ENCODE data around the gene CENPA. TPM values are rescaled to one million over a fixed set of nuclear protein-coding genes. Genes with fewer than 3 reads are reported as not detected.
A peak's percentile ranks its signal among the peaks of the same experiment; 100 is the strongest.

Gene CENPA
- total RNA-seq, 2 donors from 2014 or later = not detected

DNA sequence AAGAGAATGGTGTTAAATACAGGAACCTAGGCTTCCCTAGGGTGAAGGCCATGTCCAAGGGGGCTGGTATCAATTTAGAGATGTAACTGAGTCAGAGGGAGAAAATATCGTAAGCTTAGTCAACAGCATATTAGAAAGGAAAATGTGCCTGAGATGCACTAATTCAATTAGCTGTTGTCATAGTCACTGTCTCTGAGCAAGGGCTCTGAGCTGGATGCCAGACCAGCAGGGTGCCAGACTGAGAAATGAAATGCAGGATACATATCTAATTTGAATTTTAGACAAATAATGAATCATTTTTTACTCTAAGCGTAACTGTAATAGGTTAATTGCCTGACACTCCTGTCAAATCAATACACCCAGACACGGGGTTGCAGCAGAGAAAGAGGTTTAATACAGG is 33.2 kb upstream of the CENPA start:
- Histone ChIP-seq H3K9me3 (no peaks in the 10 kb centered on the region), H3K27me3 (no peaks in the 10 kb centered on the region), H3K36me3 (replicated peaks in 1 of 2; ENCODE audit: insufficient read depth in 1 of 2, low read depth in 2 of 2) (no peaks in the 10 kb centered on the region), H3K27ac (no peak overlapping the region), H3K4me3 (no peak overlapping the region), H3K4me1 (no peaks in the 10 kb centered on the region)
- TF ChIP-seq POLR2A (IDR thresholded peaks at IDR 0.05) = no peak
- DNase-seq = no peak
- 71 to 74% methylated on average over 3 of the region's 3 CpGs for WGBS, 2 donors
- intact Hi-C loops (cut with DNase I) = no loop called here
- ATAC-seq = no peak

DNA sequence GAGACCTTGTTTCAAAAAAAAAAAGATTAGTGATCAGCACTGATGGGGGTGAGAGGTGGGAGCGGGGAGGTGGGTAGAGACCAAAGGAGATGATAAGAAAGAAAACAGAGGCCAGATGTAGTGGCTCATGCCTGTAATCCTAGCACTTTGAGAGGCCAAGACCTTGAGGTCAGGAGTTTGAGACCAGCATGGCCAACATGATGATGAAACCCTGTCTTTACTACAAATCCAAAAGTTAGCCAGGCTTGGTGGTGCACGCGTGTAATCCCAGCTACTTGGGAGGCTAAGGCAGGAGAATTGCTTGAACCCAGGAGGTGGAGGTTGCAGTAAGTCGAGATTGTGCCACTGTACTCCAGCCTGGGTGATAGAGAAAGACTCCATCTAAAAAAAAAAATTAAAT is 31.3 kb upstream of the CENPA start:
- Histone ChIP-seq H3K36me3 (replicated peaks in 1 of 2; ENCODE audit: insufficient read depth in 1 of 2, low read depth in 2 of 2) (no peaks in the 10 kb centered on the region), H3K27me3 (no peaks in the 10 kb centered on the region), H3K4me1 (peaks cover 4% of the 10 kb centered on the region), H3K27ac (no peak overlapping the region), H3K9me3 (no peaks in the 10 kb centered on the region), H3K4me3 (no peak overlapping the region)
- DNase-seq (no peak), ATAC-seq (no peak)
- TF ChIP-seq, protein P1, sequence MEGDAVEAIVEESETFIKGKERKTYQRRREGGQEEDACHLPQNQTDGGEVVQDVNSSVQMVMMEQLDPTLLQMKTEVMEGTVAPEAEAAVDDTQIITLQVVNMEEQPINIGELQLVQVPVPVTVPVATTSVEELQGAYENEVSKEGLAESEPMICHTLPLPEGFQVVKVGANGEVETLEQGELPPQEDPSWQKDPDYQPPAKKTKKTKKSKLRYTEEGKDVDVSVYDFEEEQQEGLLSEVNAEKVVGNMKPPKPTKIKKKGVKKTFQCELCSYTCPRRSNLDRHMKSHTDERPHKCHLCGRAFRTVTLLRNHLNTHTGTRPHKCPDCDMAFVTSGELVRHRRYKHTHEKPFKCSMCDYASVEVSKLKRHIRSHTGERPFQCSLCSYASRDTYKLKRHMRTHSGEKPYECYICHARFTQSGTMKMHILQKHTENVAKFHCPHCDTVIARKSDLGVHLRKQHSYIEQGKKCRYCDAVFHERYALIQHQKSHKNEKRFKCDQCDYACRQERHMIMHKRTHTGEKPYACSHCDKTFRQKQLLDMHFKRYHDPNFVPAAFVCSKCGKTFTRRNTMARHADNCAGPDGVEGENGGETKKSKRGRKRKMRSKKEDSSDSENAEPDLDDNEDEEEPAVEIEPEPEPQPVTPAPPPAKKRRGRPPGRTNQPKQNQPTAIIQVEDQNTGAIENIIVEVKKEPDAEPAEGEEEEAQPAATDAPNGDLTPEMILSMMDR (IDR thresholded peaks at IDR 0.05) = no peak
- TF ChIP-seq POLR2A (IDR thresholded peaks at IDR 0.05) = no peak
- intact Hi-C loops (cut with DNase I) = no loop called here
- WGBS, 2 donors = 87 to 89% methylated on average over 4 of the region's 4 CpGs

DNA sequence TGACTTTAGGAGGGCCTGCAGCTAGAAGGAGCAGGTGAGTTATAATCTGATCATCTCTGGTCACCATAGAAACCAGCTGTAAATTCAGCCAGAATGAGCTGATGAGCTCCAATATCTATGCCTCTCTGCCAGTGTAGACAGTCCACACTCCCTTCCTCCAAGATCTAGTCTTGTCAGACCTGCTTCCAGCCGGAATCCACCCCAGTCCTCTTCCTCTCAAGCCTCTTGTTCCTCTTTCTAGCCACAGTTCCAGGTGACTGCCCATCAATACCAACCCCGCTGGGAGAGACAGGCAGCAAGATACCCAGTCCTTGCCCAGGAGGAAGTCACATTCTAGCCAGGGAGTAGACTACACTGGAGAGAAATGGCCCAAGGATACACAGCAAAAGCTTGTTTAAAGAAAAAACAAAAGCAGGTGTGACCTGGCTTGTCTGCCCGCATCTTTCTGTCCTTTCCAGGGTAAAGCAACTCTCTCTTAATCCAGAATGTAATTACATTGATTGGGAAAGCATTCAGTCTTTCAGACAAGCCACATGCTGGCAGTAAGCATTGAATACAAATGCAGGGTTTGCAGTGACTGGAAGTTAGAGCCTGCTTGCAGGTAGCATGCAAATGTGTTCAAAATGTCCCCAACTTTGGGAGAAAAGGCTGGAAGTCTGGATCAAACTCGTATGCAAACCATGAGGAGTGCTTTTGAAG is 30.7 kb upstream of the CENPA start:
- Histone ChIP-seq H3K27ac (no peak overlapping the region), H3K9me3 (no peaks in the 10 kb centered on the region), H3K4me1 (peaks cover 4% of the 10 kb centered on the region), H3K36me3 (replicated peaks in 1 of 2; ENCODE audit: insufficient read depth in 1 of 2, low read depth in 2 of 2) (no peaks in the 10 kb centered on the region), H3K4me3 (no peak overlapping the region), H3K27me3 (no peaks in the 10 kb centered on the region)
- no peak for ATAC-seq
- WGBS, 2 donors = 70 to 84% methylated on average over 4 of the region's 4 CpGs
- TF ChIP-seq POLR2A (IDR thresholded peaks at IDR 0.05) = no peak
- TF ChIP-seq, protein P1 (IDR thresholded peaks at IDR 0.05) = no peak
- intact Hi-C loops (cut with DNase I) = no loop called here
- DNase-seq = no peak

DNA sequence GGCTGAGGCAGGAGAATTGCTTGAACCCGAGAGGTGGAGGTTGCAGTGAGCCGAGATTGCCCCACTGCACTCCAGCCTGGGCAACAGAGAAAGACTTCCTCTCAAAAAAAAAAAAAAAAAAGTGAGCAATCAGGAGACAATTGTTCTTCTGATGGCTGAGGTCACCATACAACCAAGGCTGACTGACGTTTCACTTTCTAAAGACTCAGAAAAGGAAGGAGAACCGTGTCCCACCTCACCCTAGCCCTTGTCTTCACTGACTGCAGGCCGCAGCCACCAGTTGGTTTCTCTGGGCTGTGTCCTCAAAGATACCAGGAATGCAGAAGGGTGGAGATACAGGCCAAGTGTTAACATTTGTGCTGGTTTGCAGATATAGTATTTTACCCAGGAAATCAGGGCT is 29.5 kb upstream of the CENPA start:
- TF ChIP-seq, protein P1 (IDR thresholded peaks at IDR 0.05) = no peak
- no peak for TF ChIP-seq POLR2A (IDR thresholded peaks at IDR 0.05)
- Histone ChIP-seq H3K4me1 (peaks cover 4% of the 10 kb centered on the region), H3K27ac (no peak overlapping the region), H3K4me3 (no peak overlapping the region), H3K27me3 (no peaks in the 10 kb centered on the region), H3K9me3 (no peaks in the 10 kb centered on the region), H3K36me3 (replicated peaks in 1 of 2; ENCODE audit: insufficient read depth in 1 of 2, low read depth in 2 of 2) (no peaks in the 10 kb centered on the region)
- WGBS, 2 donors = 72 to 85% methylated on average over 5 of the region's 5 CpGs
- no peak for ATAC-seq
- intact Hi-C loops (cut with DNase I) = no loop called here
- DNase-seq = no peak

DNA sequence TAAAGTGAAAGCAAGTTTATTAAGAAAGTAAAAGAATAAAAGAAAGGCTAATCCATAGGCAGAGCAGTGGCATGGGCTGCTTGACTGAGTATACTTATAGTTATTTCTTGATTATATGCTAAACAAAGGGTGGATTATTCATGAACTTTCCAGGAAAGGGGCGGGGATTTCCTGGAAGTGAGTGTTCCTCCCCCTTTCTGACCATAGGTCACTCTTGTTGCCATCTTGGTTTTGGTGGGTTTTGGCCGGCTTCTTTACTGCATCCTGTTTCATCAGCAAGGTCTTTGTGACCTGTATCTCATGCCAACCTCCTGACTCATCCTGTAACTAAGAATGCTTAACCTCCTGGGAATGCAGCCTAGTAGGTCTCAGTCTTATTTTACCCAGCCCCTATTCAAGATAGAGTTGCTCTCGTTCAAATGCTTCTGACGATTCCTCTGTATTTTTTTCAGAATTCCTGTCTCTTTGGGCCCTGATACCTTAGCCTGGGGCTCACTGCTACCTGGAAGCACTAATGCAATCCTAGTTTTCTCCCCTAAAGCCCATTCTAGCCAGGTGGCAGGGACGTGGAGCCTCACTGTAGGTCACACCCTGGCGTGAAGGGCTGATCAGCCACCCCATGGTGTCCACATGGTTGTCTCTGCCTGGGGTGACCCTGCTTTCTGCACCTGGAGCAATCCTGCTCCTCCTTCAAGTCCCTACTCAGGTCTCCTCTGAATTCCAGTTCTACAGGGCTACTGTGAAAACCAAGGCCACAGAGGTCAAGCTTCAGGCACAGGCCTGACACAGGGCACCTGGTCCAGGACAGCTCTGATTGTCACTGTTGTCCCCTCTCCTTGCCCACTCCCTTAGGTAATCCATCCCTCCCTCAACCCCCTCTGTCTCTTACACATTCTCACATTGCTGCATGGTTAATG is 27.7 kb upstream of the CENPA start:
- Histone ChIP-seq H3K36me3 (replicated peaks in 1 of 2; ENCODE audit: insufficient read depth in 1 of 2, low read depth in 2 of 2) (no peaks in the 10 kb centered on the region), H3K27ac (peak overlapping the region in 1 of 4 donors; percentile 58), H3K27me3 (no peaks in the 10 kb centered on the region), H3K9me3 (no peaks in the 10 kb centered on the region), H3K4me3 (no peak overlapping the region), H3K4me1 (peaks cover 4% of the 10 kb centered on the region)
- peak; percentile 64 for ATAC-seq
- DNase-seq = peak in 3 of 4 donors; percentile 22 to 52 (median 47)
- TF ChIP-seq, protein P1 (IDR thresholded peaks at IDR 0.05) = no peak
- no peak for TF ChIP-seq POLR2A (IDR thresholded peaks at IDR 0.05)
- WGBS, 2 donors = 64 to 76% methylated on average over 4 to 6 of the region's 6 CpGs
- intact Hi-C loops (cut with DNase I) = no loop called here

All from body of pancreas (tissue), 4 donors.